Fibroblast of the aortic adventitia (primary cell): ENCODE results near the gene HAP1. TPM values are rescaled to one million over a fixed set of nuclear protein-coding genes. Genes with fewer than 3 reads are reported as not detected.

ENCODE experiments used
- DNase-seq: peaks from one replicate; pipeline ENCODE4 v3.0.0-alpha.2; 2010; ENCODE audit warnings: low read depth
- H3K4me3 ChIP-seq: 2 replicates; pipeline ENCODE4 v1.5.1; 2011; ENCODE audit warnings: low read depth, mild to moderate bottlenecking, control low read depth, low read length, moderate library complexity
- CTCF ChIP-seq: IDR thresholded peaks from 2 replicates; pipeline ENCODE4 v1.5.1; 2011; ENCODE audit warnings: mild to moderate bottlenecking, low read length, control low read depth, inconsistent platforms; ENCODE audit not compliant: insufficient read depth
- total RNA-seq: library from RNA; depleted of rRNA; stranded (reverse); fragments of >200 nt; gene quantifications from 2 replicates; pipeline ENCODE4 v1.2.3, GENCODE V29; 2012; ENCODE audit warnings: low replicate concordance

HAP1 gene
- total RNA-seq, 1 donor = under 0.01 TPM

- DNase-seq = no peak
- TF ChIP-seq CTCF = no peak
- no peak overlapping the region for H3K4me3 ChIP-seq
Measured at GRCh38 chr17:41718287-41718645, 16.2 kb downstream of the HAP1 start.

DNA sequence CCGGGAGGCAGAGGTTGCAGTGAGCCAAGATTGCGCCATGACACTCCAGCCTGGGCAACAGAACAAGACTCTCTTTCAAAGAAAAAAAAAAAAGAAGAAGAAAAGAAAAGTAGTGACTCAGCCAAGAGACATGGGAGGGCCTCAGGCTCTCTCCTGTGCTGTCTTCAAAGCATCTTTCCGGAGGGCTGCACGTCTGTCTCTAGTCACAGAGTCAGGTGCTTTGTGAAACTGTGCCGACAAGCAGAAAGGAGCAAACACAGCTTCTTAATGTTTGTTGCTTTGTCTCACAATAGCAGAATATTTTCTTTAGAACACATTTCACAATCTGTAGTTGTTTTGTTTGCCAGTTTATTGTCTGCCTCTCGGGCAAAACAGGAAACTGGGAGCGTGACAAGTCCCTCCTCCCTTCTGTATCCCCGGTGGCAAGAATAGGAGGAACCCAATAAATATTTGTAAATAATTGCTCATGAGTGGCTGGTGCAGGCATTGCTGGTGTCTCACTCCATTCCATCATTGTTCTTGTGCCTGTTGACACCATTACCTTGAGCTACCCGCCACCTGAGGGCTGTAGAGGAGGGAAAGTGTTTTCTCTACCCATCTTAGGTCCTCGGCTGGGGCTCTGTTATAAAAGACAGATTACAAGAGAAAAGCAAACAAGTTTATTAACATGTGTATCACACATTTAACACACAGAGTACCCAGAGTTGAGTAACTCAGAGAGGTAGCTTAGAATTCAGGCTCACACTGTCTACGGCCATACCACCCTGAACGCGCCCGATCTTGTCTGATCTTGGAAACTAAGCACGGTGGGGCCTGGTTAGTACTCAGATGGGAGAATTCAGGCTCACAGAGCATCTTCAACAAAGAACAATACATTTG, 16.8 kb downstream of the HAP1 start:
- H3K4me3 ChIP-seq = no peak overlapping the region
- no peak for TF ChIP-seq CTCF
- peak; percentile 37 for DNase-seq

- H3K4me3 ChIP-seq = no peak within 1 kb of the TSS
- DNase-seq = no peak
- TF ChIP-seq CTCF = no peak
Measured at GRCh38 chr17:41711669-41712400, 22.6 kb downstream of the HAP1 start, which contains the start of gene GAST. Gene GAST, plus strand, starts transcription at chr17:41712331. Its CDS starts 3,106 bp downstream, at chr17:41715437.

- no peak overlapping the region for H3K4me3 ChIP-seq
- DNase-seq = peak; percentile 74
- no peak for TF ChIP-seq CTCF
Measured at GRCh38 chr17:41710472-41711090, 23.9 kb downstream of the HAP1 start.

- H3K4me3 ChIP-seq = no peak overlapping the region
- TF ChIP-seq CTCF = no peak
- DNase-seq = no peak
Measured at GRCh38 chr17:41707803-41708669, 26.4 kb downstream of the HAP1 start.

DNA sequence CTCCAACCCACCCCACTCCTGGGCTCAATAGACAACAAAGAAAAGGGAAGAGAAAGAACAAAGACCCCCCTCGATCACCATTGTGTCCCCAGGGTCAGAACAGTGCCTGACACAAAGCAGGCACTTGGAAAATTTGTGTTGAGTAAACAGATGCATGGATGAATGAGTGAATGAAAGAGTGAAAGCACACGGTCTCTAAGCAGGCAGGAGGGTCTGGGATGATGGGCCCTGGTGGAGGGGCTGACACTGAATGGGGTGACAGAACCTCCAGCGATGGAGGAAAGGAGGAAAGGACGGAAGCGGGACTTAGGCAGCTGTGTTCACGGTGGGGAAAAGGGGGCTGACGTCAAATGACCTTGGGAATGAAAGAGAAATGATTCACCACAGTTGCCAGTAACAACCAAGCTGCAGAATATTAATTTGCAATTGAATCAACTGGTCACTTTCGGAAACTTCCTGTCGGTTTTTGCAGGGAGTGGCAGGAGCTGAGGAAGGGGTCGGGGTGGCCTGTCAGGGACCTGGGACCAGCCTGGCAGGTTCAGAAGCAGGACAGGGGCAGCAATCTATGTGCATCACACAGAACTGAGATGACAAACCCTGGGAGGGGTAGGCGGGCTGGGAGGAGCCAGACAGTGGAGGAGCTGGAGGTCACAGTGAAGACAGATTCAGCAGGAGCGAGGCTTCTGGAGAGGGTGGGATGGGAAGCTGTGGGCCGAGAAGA, 29.0 kb downstream of the HAP1 start:
- TF ChIP-seq CTCF = no peak
- DNase-seq = no peak
- H3K4me3 ChIP-seq = no peak overlapping the region
